HCT116 (cell line): ENCODE data around the gene CUX1.

ENCODE experiments used
- ATF3 ChIP-seq: IDR thresholded peaks from 2 replicates; pipeline ENCODE4 v1.6.1; 2012
- CEBPB ChIP-seq: IDR thresholded peaks from 2 replicates; pipeline ENCODE4 v1.6.1; 2012; ENCODE audit warnings: low read depth
- CTCF ChIP-seq, 3 experiments: fragments of 200-600 bp in 1 of 3; sonication (generic) in 1 of 3; IDR thresholded peaks in 2 of 3; conservative IDR thresholded peaks in 1 of 3; 2 replicates each; pipeline ENCODE4 v1.5.1; 2012 to 2017; ENCODE audit warnings: low read depth in 2 of 3, low read length in 2 of 3, antibody characterized with exemption in 1 of 3, borderline replicate concordance in 1 of 3, control low read depth in 1 of 3, mild to moderate bottlenecking in 1 of 3, mixed read lengths in 1 of 3, mixed run types in 1 of 3, moderate library complexity in 1 of 3; ENCODE audit not compliant: insufficient read depth in 1 of 3
- EZH2 ChIP-seq: fragments of 200-600 bp; sonication (generic); IDR thresholded peaks from 2 replicates; pipeline ENCODE4 v1.6.1; 2017; ENCODE audit warnings: antibody characterized with exemption, mixed run types
- EZH2phosphoT487 ChIP-seq: fragments of 200-600 bp; IDR thresholded peaks from 2 replicates; pipeline ENCODE4 v1.6.1; 2018; ENCODE audit warnings: antibody characterized with exemption, borderline replicate concordance
- FOSL1 ChIP-seq: IDR thresholded peaks from 2 replicates; pipeline ENCODE4 v1.6.1; 2012; ENCODE audit warnings: low read depth
- MAX ChIP-seq: IDR thresholded peaks from 2 replicates; pipeline ENCODE4 v1.6.1; 2012
- POLR2A ChIP-seq: IDR thresholded peaks from 2 replicates; pipeline ENCODE4 v1.7.0; 2011; ENCODE audit warnings: borderline replicate concordance; ENCODE audit not compliant: insufficient read depth, insufficient read length; ENCODE audit errors: extremely low read depth
- POLR2AphosphoS5 ChIP-seq: IDR thresholded peaks from 2 replicates; pipeline ENCODE4 v1.6.1; 2011; ENCODE audit warnings: mild to moderate bottlenecking, low read depth, low read length, moderate library complexity
- REST ChIP-seq: IDR thresholded peaks from 2 replicates; pipeline ENCODE4 v1.6.1; 2012; ENCODE audit warnings: low read depth
- SP1 ChIP-seq: IDR thresholded peaks from 2 replicates; pipeline ENCODE4 v1.6.1; 2012; ENCODE audit warnings: low read depth
- YY1 ChIP-seq: IDR thresholded peaks from 2 replicates; pipeline ENCODE4 v1.6.1; 2011; ENCODE audit warnings: low read length, low read depth, moderate library complexity, mild to moderate bottlenecking; ENCODE audit not compliant: insufficient replicate concordance; ENCODE audit errors: extremely low read depth
- ZFX ChIP-seq: fragments of 450-650 bp; IDR thresholded peaks from 2 replicates; pipeline ENCODE4 v1.6.1; 2017
- ZNF274 ChIP-seq: fragments of 200-500 bp; sonication (Bioruptor generic); IDR thresholded peaks from 2 replicates; pipeline ENCODE4 v1.6.1; 2014; ENCODE audit warnings: mild to moderate bottlenecking, low read depth, low read length, inconsistent platforms

- TF ChIP-seq EZH2phosphoT487 (no peak), FOSL1 (no peak), CTCF (IDR thresholded peaks at IDR 0.05 in 2 of 3, conservative IDR thresholded peaks at IDR 0.05 in 1 of 3; ENCODE audit: borderline replicate concordance in 1 of 3, insufficient read depth in 1 of 3, low read depth in 2 of 3, low read length in 2 of 3) (no peak), YY1 (no peak), POLR2A (no peak), ATF3 (no peak), POLR2AphosphoS5 (no peak), REST (no peak), ZNF274 (no peak), ZFX (no peak), EZH2 (no peak), SP1 (no peak), CEBPB (no peak), MAX (no peak)
These were observed 178.8 kb downstream of the CUX1 start for GRCh38 chr7:101996131-101996691.
